Neural cell (in vitro differentiated cells): ENCODE results near the gene PTX4. TPM values are rescaled to one million over a fixed set of nuclear protein-coding genes. Genes with fewer than 3 reads are reported as not detected.

ENCODE experiments used
- H2AFZ ChIP-seq: fragments of 200-600, 300-800 bp; sonication (generic), shearing (Covaris generic); 2 replicates; pipeline ENCODE4 v1.6.0; 2014; ENCODE audit warnings: low read depth, mild to moderate bottlenecking, antibody characterized with exemption, low read length, moderate library complexity
- H3F3A ChIP-seq: fragments of 200-600 bp; shearing (Covaris generic); 2 replicates; pipeline ENCODE4 v1.6.1; 2016; ENCODE audit warnings: mild to moderate bottlenecking, moderate library complexity, mixed read lengths, antibody characterized with exemption, low read length; ENCODE audit not compliant: insufficient read depth, poor library complexity, severe bottlenecking
- H3K27ac ChIP-seq: fragments of 200-600, 300-800 bp; sonication (generic), shearing (Covaris generic); 2 replicates; pipeline ENCODE4 v1.5.1; 2014; ENCODE audit warnings: mild to moderate bottlenecking, low read length, moderate library complexity
- H3K27me3 ChIP-seq: fragments of 300-800, 200-600 bp; sonication (generic), shearing (Covaris generic); 2 replicates; pipeline ENCODE4 v1.6.0; 2014; ENCODE audit warnings: mild to moderate bottlenecking, low read depth, low read length, moderate library complexity; ENCODE audit not compliant: insufficient read depth
- H3K36me3 ChIP-seq: fragments of 300-800, 200-600 bp; sonication (generic), shearing (Covaris generic); 2 replicates; pipeline ENCODE4 v1.5.1; 2014; ENCODE audit warnings: mild to moderate bottlenecking, antibody characterized with exemption, low read length, moderate library complexity; ENCODE audit not compliant: insufficient read depth
- H3K4me2 ChIP-seq: fragments of 300-800, 200-600 bp; sonication (generic), shearing (Covaris generic); 2 replicates; pipeline ENCODE4 v1.6.0; 2014; ENCODE audit warnings: mild to moderate bottlenecking, low read length
- H3K4me3 ChIP-seq: fragments of 300-800, 200-600 bp; sonication (generic), shearing (Covaris generic); 2 replicates; pipeline ENCODE4 v1.5.1; 2014; ENCODE audit warnings: mild to moderate bottlenecking, low read length, moderate library complexity
- H3K79me2 ChIP-seq: fragments of 200-600 bp; shearing (Covaris generic); replicated peaks from 2 replicates; pipeline ENCODE4 v1.6.0; 2014; ENCODE audit warnings: mild to moderate bottlenecking, low read length, moderate library complexity; ENCODE audit not compliant: insufficient read depth
- H3K9ac ChIP-seq: fragments of 300-800, 200-600 bp; sonication (generic), shearing (Covaris generic); 2 replicates; pipeline ENCODE4 v1.6.1; 2016; ENCODE audit warnings: mild to moderate bottlenecking, low read length, mixed read lengths
- H3K9me2 ChIP-seq: fragments of 200-600 bp; shearing (Covaris generic); 2 replicates; pipeline ENCODE4 v1.6.1; 2016; ENCODE audit warnings: mild to moderate bottlenecking, low read length, mixed read lengths; ENCODE audit not compliant: insufficient read depth
- H3K9me3 ChIP-seq: fragments of 200-600, 300-800 bp; sonication (generic), shearing (Covaris generic); 2 replicates; pipeline ENCODE4 v1.6.1; 2016; ENCODE audit warnings: mild to moderate bottlenecking, mixed run types, low read length, moderate library complexity, mixed read lengths
- H4K20me1 ChIP-seq: fragments of 200-600 bp; shearing (Covaris generic); 2 replicates; pipeline ENCODE4 v1.6.1; 2016; ENCODE audit warnings: mild to moderate bottlenecking, mixed run types; ENCODE audit not compliant: insufficient read depth
- EP300 ChIP-seq: fragments of 450-650 bp; conservative IDR thresholded peaks from 2 replicates; pipeline ENCODE4 v1.6.1; 2014; ENCODE audit warnings: antibody characterized with exemption, mild to moderate bottlenecking, moderate library complexity; ENCODE audit not compliant: poor library complexity, severe bottlenecking
- EZH2 ChIP-seq: fragments of 200-600, 300-800 bp; shearing (Covaris generic), sonication (generic); IDR thresholded peaks from 2 replicates; pipeline ENCODE4 v1.6.1; 2014; ENCODE audit warnings: antibody characterized with exemption, low read length, borderline replicate concordance, mild to moderate bottlenecking; ENCODE audit not compliant: insufficient read depth, poor library complexity, severe bottlenecking
- MXI1 ChIP-seq: fragments of 450-650 bp; conservative IDR thresholded peaks from 2 replicates; pipeline ENCODE4 v1.6.1; 2014; ENCODE audit warnings: antibody characterized with exemption, mild to moderate bottlenecking; ENCODE audit not compliant: poor library complexity, severe bottlenecking
- POLR2AphosphoS5 ChIP-seq: IDR thresholded peaks from 2 replicates; pipeline ENCODE4 v1.6.1; 2012
- RAD21 ChIP-seq: fragments of 450-650 bp; conservative IDR thresholded peaks from 2 replicates; pipeline ENCODE4 v1.6.1; 2014; ENCODE audit warnings: antibody characterized with exemption, mild to moderate bottlenecking, moderate library complexity
- SMC3 ChIP-seq: fragments of 450-650 bp; conservative IDR thresholded peaks from 2 replicates; pipeline ENCODE4 v1.6.1; 2014; ENCODE audit warnings: antibody characterized with exemption, mild to moderate bottlenecking, moderate library complexity; ENCODE audit not compliant: poor library complexity
- TAF1 ChIP-seq: IDR thresholded peaks from 2 replicates; pipeline ENCODE4 v1.6.1; 2012; ENCODE audit warnings: low read depth
- polyA plus RNA-seq: library from polyadenylated mRNA; depleted of rRNA; stranded (reverse); fragments of >200 nt; gene quantifications from 2 replicates; pipeline ENCODE4 v1.2.3, GENCODE V29; 2014
- TF ChIP-seq, protein P1 (sequence below): fragments of 450-650 bp; IDR thresholded peaks from 2 replicates; pipeline ENCODE4 v1.5.1; 2014; ENCODE audit warnings: antibody characterized with exemption, mild to moderate bottlenecking, moderate library complexity; ENCODE audit not compliant: poor library complexity, severe bottlenecking
- TF ChIP-seq, protein P2 (sequence below): IDR thresholded peaks from 2 replicates; pipeline ENCODE4 v1.6.1; 2012; ENCODE audit warnings: borderline replicate concordance

PTX4 gene
- polyA plus RNA-seq, 1 donor from 2014 or later = not detected

GRCh38 chr16:1535391-1536291 lies 46.9 kb upstream of the PTX4 start:
- no peak overlapping the region for H3K4me3 ChIP-seq

DNA sequence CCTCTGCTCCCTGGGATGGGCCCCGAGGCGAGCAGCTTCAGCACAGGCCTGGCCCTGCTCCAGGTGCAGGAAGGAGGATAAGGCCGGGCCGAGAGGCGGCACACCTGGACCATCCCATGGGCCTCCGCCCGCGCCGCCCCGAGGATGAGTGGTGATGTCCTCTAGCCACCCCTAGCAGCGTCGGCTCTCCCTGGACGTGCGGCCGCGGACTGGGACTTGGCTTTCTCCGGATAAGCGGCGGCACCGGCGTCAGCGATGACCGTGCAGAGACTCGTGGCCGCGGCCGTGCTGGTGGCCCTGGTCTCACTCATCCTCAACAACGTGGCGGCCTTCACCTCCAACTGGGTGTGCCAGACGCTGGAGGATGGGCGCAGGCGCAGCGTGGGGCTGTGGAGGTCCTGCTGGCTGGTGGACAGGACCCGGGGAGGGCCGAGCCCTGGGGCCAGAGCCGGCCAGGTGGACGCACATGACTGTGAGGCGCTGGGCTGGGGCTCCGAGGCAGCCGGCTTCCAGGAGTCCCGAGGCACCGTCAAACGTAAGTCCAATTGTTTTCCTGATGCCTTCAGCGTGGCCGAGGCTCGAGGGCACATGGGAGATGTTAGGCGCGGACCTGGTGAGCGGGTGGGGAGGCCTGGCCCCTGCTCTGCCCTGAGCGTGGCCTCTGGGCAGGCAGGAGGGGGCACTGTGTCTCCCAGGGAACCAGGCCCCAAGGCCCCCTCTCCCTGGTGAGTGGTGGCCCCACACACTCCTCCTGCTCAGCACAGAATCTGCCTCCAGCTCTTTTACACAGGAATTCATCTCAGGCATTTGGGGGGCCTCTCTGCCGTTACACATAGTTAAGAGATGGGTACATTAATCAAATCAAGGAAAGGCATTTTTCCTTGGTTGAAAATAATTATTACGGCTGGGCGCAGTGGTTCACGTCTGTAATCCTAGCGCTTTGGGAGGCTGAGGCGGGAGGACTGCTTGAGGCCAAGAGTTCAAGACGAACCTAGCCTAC lies 45.6 kb upstream of the PTX4 start:
- H3K9ac ChIP-seq = no peak overlapping the region
- TF ChIP-seq TAF1 (no peak), EP300 (no peak), SMC3 (no peak), POLR2AphosphoS5 (no peak)
- TF ChIP-seq, protein P1, sequence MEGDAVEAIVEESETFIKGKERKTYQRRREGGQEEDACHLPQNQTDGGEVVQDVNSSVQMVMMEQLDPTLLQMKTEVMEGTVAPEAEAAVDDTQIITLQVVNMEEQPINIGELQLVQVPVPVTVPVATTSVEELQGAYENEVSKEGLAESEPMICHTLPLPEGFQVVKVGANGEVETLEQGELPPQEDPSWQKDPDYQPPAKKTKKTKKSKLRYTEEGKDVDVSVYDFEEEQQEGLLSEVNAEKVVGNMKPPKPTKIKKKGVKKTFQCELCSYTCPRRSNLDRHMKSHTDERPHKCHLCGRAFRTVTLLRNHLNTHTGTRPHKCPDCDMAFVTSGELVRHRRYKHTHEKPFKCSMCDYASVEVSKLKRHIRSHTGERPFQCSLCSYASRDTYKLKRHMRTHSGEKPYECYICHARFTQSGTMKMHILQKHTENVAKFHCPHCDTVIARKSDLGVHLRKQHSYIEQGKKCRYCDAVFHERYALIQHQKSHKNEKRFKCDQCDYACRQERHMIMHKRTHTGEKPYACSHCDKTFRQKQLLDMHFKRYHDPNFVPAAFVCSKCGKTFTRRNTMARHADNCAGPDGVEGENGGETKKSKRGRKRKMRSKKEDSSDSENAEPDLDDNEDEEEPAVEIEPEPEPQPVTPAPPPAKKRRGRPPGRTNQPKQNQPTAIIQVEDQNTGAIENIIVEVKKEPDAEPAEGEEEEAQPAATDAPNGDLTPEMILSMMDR = no peak
- TF ChIP-seq, protein P2, sequence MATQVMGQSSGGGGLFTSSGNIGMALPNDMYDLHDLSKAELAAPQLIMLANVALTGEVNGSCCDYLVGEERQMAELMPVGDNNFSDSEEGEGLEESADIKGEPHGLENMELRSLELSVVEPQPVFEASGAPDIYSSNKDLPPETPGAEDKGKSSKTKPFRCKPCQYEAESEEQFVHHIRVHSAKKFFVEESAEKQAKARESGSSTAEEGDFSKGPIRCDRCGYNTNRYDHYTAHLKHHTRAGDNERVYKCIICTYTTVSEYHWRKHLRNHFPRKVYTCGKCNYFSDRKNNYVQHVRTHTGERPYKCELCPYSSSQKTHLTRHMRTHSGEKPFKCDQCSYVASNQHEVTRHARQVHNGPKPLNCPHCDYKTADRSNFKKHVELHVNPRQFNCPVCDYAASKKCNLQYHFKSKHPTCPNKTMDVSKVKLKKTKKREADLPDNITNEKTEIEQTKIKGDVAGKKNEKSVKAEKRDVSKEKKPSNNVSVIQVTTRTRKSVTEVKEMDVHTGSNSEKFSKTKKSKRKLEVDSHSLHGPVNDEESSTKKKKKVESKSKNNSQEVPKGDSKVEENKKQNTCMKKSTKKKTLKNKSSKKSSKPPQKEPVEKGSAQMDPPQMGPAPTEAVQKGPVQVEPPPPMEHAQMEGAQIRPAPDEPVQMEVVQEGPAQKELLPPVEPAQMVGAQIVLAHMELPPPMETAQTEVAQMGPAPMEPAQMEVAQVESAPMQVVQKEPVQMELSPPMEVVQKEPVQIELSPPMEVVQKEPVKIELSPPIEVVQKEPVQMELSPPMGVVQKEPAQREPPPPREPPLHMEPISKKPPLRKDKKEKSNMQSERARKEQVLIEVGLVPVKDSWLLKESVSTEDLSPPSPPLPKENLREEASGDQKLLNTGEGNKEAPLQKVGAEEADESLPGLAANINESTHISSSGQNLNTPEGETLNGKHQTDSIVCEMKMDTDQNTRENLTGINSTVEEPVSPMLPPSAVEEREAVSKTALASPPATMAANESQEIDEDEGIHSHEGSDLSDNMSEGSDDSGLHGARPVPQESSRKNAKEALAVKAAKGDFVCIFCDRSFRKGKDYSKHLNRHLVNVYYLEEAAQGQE = no peak

More at GRCh38 chr16:1535391-1536291, 46.9 kb upstream of the PTX4 start:
- H3K27me3 ChIP-seq = no peaks in the 10 kb centered on the region
- H2AFZ ChIP-seq = no peak overlapping the region
- H3K27ac ChIP-seq = no peak overlapping the region
- H3K36me3 ChIP-seq = peaks cover 3% of the 10 kb centered on the region
- H3K79me2 ChIP-seq = no peaks in the 10 kb centered on the region
- H4K20me1 ChIP-seq = no peaks in the 10 kb centered on the region
- no peaks in the 10 kb centered on the region for H3K9me3 ChIP-seq
- no peak overlapping the region for H3K9ac ChIP-seq
- H3K9me2 ChIP-seq = no peaks in the 10 kb centered on the region
- no peaks in the 10 kb centered on the region for H3F3A ChIP-seq
- TF ChIP-seq EP300 = no peak
- TF ChIP-seq TAF1 = no peak
- no peak for TF ChIP-seq EZH2
- TF ChIP-seq, protein P1 = no peak
- no peak for TF ChIP-seq POLR2AphosphoS5
- TF ChIP-seq, protein P2 = no peak
- TF ChIP-seq SMC3 = no peak
- no peak for TF ChIP-seq RAD21
- TF ChIP-seq MXI1 = no peak
- H3K4me2 ChIP-seq = no peak overlapping the region

More for the DNA sequence above, 45.6 kb upstream of the PTX4 start:
- Histone ChIP-seq H3K79me2 (no peaks in the 10 kb centered on the region), H3K9me2 (no peaks in the 10 kb centered on the region), H3K9me3 (no peaks in the 10 kb centered on the region), H2AFZ (no peak overlapping the region), H3K4me2 (no peak overlapping the region), H3K27me3 (no peaks in the 10 kb centered on the region), H3K27ac (no peak overlapping the region), H4K20me1 (no peaks in the 10 kb centered on the region), H3K4me3 (no peak overlapping the region), H3F3A (no peaks in the 10 kb centered on the region), H3K36me3 (peaks cover 3% of the 10 kb centered on the region)
